HepG2 (cell line): ENCODE results near the gene ARHGAP45. TPM values are rescaled to one million over a fixed set of nuclear protein-coding genes. Genes with fewer than 3 reads are reported as not detected.

ENCODE experiments used
- BHLHE40 ChIP-seq: IDR thresholded peaks from 2 replicates; pipeline ENCODE4 v1.6.1; 2011; ENCODE audit warnings: low read length, improper control_type of control experiment
- IKZF4 ChIP-seq: sonication (generic); formaldehyde crosslinking; IDR thresholded peaks from 2 replicates; pipeline ENCODE4 v1.5.1; 2020; ENCODE audit warnings: borderline replicate concordance, mild to moderate bottlenecking, low read depth, missing genetic modification reagents; ENCODE audit errors: not compliant biosample characterization
- MEIS1 ChIP-seq: sonication (generic); formaldehyde crosslinking; IDR thresholded peaks from 2 replicates; pipeline ENCODE4 v1.9.0; 2021; ENCODE audit warnings: mild to moderate bottlenecking, missing genetic modification reagents, moderate library complexity, borderline replicate concordance
- YY1 ChIP-seq: IDR thresholded peaks from 2 replicates; pipeline ENCODE4 v1.6.1; 2011; ENCODE audit warnings: low read length, low read depth, moderate library complexity, mild to moderate bottlenecking; ENCODE audit not compliant: insufficient read depth, insufficient replicate concordance
- ZBTB43 ChIP-seq: sonication (generic); formaldehyde crosslinking; conservative IDR thresholded peaks from 2 replicates; pipeline ENCODE4 v1.4.0; 2020; ENCODE audit warnings: missing genetic modification reagents
- ZFY ChIP-seq: sonication (generic); formaldehyde crosslinking; IDR thresholded peaks from 2 replicates; pipeline ENCODE4 v1.4.0; 2020; ENCODE audit warnings: missing genetic modification reagents
- ZNF329 ChIP-seq: sonication (generic); formaldehyde crosslinking; IDR thresholded peaks from 2 replicates; pipeline ENCODE4 v1.9.0; 2021; ENCODE audit warnings: low read depth, mild to moderate bottlenecking, missing genetic modification reagents
- ZNF572 ChIP-seq: sonication (generic); formaldehyde crosslinking; IDR thresholded peaks from 2 replicates; pipeline ENCODE4 v1.5.1; 2020; ENCODE audit warnings: mild to moderate bottlenecking, missing genetic modification reagents
- ZNF576 ChIP-seq: sonication (generic); formaldehyde crosslinking; IDR thresholded peaks from 2 replicates; pipeline ENCODE4 v1.4.0; 2020; ENCODE audit warnings: mild to moderate bottlenecking, missing genetic modification reagents
- ZNF816 ChIP-seq: sonication (generic); formaldehyde crosslinking; IDR thresholded peaks from 2 replicates; pipeline ENCODE4 v1.8.0; 2022; ENCODE audit warnings: missing genetic modification reagents, mild to moderate bottlenecking, borderline replicate concordance
- ZSCAN31 ChIP-seq: sonication (generic); formaldehyde crosslinking; IDR thresholded peaks from 2 replicates; pipeline ENCODE4 v1.5.0; 2020; ENCODE audit warnings: low read depth, mild to moderate bottlenecking, missing genetic modification reagents
- polyA plus RNA-seq, 8 experiments: library from polyadenylated mRNA; depleted of rRNA in 3 of 8; stranded (reverse) in 7 of 8; unstranded in 1 of 8; fragments of >200 nt; fragmentation: Illumina TruSeq in 4 of 8; extraction: Trizol in 4 of 8; gene quantifications; 2 replicates each; pipeline versions ENCODE4 v1.2.1 to v1.2.3, GENCODE V29; 2011 to 2016; ENCODE audit warnings: low read depth in 4 of 8, missing spikeins in 1 of 8, mixed read lengths in 1 of 8; ENCODE audit not compliant: insufficient read depth in 1 of 8
- total RNA-seq, 5 experiments: library from RNA; depleted of rRNA; stranded (reverse); fragments of >200 nt; fragmentation: Illumina TruSeq; extraction: Trizol; gene quantifications; 2 replicates each; pipeline ENCODE4 v1.2.3, GENCODE V29; 2016; ENCODE audit warnings: low read depth in 1 of 5
- TF ChIP-seq, protein P1 (sequence below): sonication (generic); formaldehyde crosslinking; IDR thresholded peaks from 2 replicates; pipeline ENCODE4 v1.5.1; 2020; ENCODE audit warnings: missing genetic modification reagents, mild to moderate bottlenecking, borderline replicate concordance
- TF ChIP-seq, protein P2 (sequence below): sonication (generic); formaldehyde crosslinking; IDR thresholded peaks from 2 replicates; pipeline ENCODE4 v1.4.0; 2020; ENCODE audit warnings: missing genetic modification reagents
- TF ChIP-seq, protein P3 (sequence below): sonication (generic); formaldehyde crosslinking; IDR thresholded peaks from 2 replicates; pipeline ENCODE4 v1.5.0; 2020; ENCODE audit warnings: mild to moderate bottlenecking, missing genetic modification reagents

ARHGAP45 gene
- total and polyA plus RNA-seq, 2 of the 13 experiments (the other 11 are each of a cell fraction or from before 2014, with no cell fraction given): 0.84 to 32.0 TPM

GRCh38 chr19:1064661-1065605 lies 2.0 kb upstream of the ARHGAP45 start (continued):
- TF ChIP-seq MEIS1 (CRISPR knock-in tag) (no peak), ZNF329 (CRISPR knock-in tag) (peak; percentile 71; the same call in 1 of the 2 replicates), IKZF4 (peak; percentile 62), ZFY (CRISPR knock-in tag) (peak; percentile 69), ZNF816 (CRISPR knock-in tag) (peak; percentile 84; the same call in 1 of the 2 replicates), YY1 (no peak), ZNF572 (CRISPR knock-in tag) (peak; percentile 20; the same call in 1 of the 2 replicates), BHLHE40 (no peak), ZNF576 (0 out of 2 replicates have a peak, but pooled peaks have one; percentile 18), ZSCAN31 (peak; percentile 70), ZBTB43 (peak; percentile 48; the same call in 1 of the 2 replicates)
- TF ChIP-seq, protein P1, sequence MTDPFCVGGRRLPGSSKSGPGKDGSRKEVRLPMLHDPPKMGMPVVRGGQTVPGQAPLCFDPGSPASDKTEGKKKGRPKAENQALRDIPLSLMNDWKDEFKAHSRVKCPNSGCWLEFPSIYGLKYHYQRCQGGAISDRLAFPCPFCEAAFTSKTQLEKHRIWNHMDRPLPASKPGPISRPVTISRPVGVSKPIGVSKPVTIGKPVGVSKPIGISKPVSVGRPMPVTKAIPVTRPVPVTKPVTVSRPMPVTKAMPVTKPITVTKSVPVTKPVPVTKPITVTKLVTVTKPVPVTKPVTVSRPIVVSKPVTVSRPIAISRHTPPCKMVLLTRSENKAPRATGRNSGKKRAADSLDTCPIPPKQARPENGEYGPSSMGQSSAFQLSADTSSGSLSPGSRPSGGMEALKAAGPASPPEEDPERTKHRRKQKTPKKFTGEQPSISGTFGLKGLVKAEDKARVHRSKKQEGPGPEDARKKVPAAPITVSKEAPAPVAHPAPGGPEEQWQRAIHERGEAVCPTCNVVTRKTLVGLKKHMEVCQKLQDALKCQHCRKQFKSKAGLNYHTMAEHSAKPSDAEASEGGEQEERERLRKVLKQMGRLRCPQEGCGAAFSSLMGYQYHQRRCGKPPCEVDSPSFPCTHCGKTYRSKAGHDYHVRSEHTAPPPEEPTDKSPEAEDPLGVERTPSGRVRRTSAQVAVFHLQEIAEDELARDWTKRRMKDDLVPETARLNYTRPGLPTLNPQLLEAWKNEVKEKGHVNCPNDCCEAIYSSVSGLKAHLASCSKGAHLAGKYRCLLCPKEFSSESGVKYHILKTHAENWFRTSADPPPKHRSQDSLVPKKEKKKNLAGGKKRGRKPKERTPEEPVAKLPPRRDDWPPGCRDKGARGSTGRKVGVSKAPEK (CRISPR knock-in tag): no peak
- TF ChIP-seq, protein P2, sequence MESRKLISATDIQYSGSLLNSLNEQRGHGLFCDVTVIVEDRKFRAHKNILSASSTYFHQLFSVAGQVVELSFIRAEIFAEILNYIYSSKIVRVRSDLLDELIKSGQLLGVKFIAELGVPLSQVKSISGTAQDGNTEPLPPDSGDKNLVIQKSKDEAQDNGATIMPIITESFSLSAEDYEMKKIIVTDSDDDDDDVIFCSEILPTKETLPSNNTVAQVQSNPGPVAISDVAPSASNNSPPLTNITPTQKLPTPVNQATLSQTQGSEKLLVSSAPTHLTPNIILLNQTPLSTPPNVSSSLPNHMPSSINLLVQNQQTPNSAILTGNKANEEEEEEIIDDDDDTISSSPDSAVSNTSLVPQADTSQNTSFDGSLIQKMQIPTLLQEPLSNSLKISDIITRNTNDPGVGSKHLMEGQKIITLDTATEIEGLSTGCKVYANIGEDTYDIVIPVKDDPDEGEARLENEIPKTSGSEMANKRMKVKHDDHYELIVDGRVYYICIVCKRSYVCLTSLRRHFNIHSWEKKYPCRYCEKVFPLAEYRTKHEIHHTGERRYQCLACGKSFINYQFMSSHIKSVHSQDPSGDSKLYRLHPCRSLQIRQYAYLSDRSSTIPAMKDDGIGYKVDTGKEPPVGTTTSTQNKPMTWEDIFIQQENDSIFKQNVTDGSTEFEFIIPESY: peak; percentile 71; the same call in 1 of the 2 replicates
- TF ChIP-seq, protein P3, sequence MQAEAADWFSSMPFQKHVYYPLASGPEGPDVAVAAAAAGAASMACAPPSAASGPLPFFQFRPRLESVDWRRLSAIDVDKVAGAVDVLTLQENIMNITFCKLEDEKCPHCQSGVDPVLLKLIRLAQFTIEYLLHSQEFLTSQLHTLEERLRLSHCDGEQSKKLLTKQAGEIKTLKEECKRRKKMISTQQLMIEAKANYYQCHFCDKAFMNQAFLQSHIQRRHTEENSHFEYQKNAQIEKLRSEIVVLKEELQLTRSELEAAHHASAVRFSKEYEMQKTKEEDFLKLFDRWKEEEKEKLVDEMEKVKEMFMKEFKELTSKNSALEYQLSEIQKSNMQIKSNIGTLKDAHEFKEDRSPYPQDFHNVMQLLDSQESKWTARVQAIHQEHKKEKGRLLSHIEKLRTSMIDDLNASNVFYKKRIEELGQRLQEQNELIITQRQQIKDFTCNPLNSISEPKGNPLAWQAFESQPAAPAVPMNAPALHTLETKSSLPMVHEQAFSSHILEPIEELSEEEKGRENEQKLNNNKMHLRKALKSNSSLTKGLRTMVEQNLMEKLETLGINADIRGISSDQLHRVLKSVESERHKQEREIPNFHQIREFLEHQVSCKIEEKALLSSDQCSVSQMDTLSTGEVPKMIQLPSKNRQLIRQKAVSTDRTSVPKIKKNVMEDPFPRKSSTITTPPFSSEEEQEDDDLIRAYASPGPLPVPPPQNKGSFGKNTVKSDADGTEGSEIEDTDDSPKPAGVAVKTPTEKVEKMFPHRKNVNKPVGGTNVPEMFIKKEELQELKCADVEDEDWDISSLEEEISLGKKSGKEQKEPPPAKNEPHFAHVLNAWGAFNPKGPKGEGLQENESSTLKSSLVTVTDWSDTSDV: peak; percentile 91
